Upper lobe of left lung (tissue), 6 donors: Measurements from ENCODE around the gene DOCK4. TPM values are rescaled to one million over a fixed set of nuclear protein-coding genes. Genes with fewer than 3 reads are reported as not detected.

Source experiments
- ATAC-seq, 2 donors: fragments of 200-7000 bp; cut with Tn5 transposase; one replicate each; pipeline ENCODE4 v1.9.1; 2022; ENCODE audit warnings: mild to moderate bottlenecking in 2 of 2, moderate library complexity in 2 of 2; ENCODE audit not compliant: low FRiP score in 2 of 2
- DNase-seq, 2 donors: peaks; one replicate each; pipeline ENCODE4 v3.0.0-alpha.2; 2019 to 2020
- H3K27ac ChIP-seq, 4 donors: fragments of 200-600 bp; sonication (generic); one replicate each; pipeline ENCODE4 v1.5.1; 2016 to 2019
- H3K27me3 ChIP-seq, 4 donors: fragments of 200-600 bp; sonication (generic); one replicate each; pipeline ENCODE4 v1.5.1; 2017 to 2019
- H3K36me3 ChIP-seq, 4 donors: fragments of 200-600 bp; sonication (generic); one replicate each; pipeline ENCODE4 v1.5.1; 2016 to 2019
- H3K4me1 ChIP-seq, 4 donors: fragments of 200-600 bp; sonication (generic); one replicate each; pipeline ENCODE4 v1.5.1; 2018 to 2019
- H3K4me3 ChIP-seq, 4 donors: fragments of 200-600 bp; sonication (generic); one replicate each; pipeline ENCODE4 v1.5.1; 2017 to 2019; ENCODE audit warnings: mild to moderate bottlenecking in 2 of 4, moderate library complexity in 1 of 4
- H3K9me3 ChIP-seq, 4 donors: fragments of 200-600 bp; sonication (generic); one replicate each; pipeline ENCODE4 v1.5.1; 2018 to 2019
- CTCF ChIP-seq, 6 experiments: fragments of 450-650 bp in 4 of 6; fragments of 200-600 bp in 2 of 6; sonication (generic) in 2 of 6; IDR thresholded peaks; one replicate each; pipeline ENCODE4 v1.5.1; 2016 to 2019; ENCODE audit warnings: antibody characterized with exemption in 6 of 6
- EP300 ChIP-seq, 4 donors: sonication (generic); formaldehyde crosslinking; IDR thresholded peaks; one replicate each; pipeline ENCODE4 v1.5.1; 2017; ENCODE audit warnings: antibody characterized with exemption in 4 of 4, control low read depth in 2 of 4
- POLR2A ChIP-seq, 4 donors: fragments of 450-650 bp; IDR thresholded peaks; one replicate each; pipeline ENCODE4 v1.5.1; 2016 to 2017; ENCODE audit warnings: antibody characterized with exemption in 4 of 4, mild to moderate bottlenecking in 2 of 4
- POLR2AphosphoS5 ChIP-seq, 2 donors: sonication (generic); formaldehyde crosslinking; IDR thresholded peaks; one replicate each; pipeline ENCODE4 v1.5.1; 2017; ENCODE audit warnings: antibody characterized with exemption in 2 of 2
- WGBS, 2 donors: methylation state at CpG; one replicate each; pipeline ENCODE4 v1.1.5; 2017 to 2018; 5-methylcytosine and 5-hydroxymethylcytosine counted together
- total RNA-seq, 6 donors: library from RNA; depleted of rRNA in 4 of 6; stranded (reverse); fragments of >200 nt in 4 of 6; gene quantifications; one replicate each; pipeline versions ENCODE4 v1.1.0 to v1.2.1, GENCODE V29; 2016 to 2021
- donor health status: DM: no; HTN: no; CAD: no; lungs with moderate emphysema.
- donor health status: DM: no; HTN: yes; CAD: no; lungs with severe emphysema.

DOCK4 gene
- total RNA-seq, 6 donors from 2014 or later: 53.6 to 166 (median 100) TPM

- TF ChIP-seq POLR2AphosphoS5 (IDR thresholded peaks at IDR 0.05) (no peak), EP300 (IDR thresholded peaks at IDR 0.05) (no peak), POLR2A (IDR thresholded peaks at IDR 0.05) (no peak), CTCF (IDR thresholded peaks at IDR 0.05) (no peak)
- Histone ChIP-seq H3K27ac (no peak overlapping the region), H3K9me3 (peaks cover 0 to 5% (median 3%) of the 10 kb centered on the region in 4 donors), H3K27me3 (no peaks in the 10 kb centered on the region), H3K4me3 (no peak overlapping the region), H3K4me1 (peaks cover 0 to 18% (median 13%) of the 10 kb centered on the region in 4 donors), H3K36me3 (no peaks in the 10 kb centered on the region)
- ATAC-seq (no peak), DNase-seq (peak in 1 of 2 donors; percentile 27)
- 73 to 81% methylated on average over 4 of the region's 4 CpGs for WGBS, 2 donors
These were observed 133.5 kb downstream of the DOCK4 start for GRCh38 chr7:112072541-112073245.

- Histone ChIP-seq H3K27me3 (no peaks in the 10 kb centered on the region), H3K4me3 (no peak overlapping the region), H3K9me3 (peaks cover 0 to 5% (median 3%) of the 10 kb centered on the region in 4 donors), H3K27ac (no peak overlapping the region), H3K36me3 (no peaks in the 10 kb centered on the region), H3K4me1 (peaks cover 0 to 18% (median 11%) of the 10 kb centered on the region in 4 donors)
- ATAC-seq: no peak
- no peak for TF ChIP-seq POLR2A (IDR thresholded peaks at IDR 0.05)
- no peak for TF ChIP-seq EP300 (IDR thresholded peaks at IDR 0.05)
- TF ChIP-seq CTCF (IDR thresholded peaks at IDR 0.05): no peak
- no peak for TF ChIP-seq POLR2AphosphoS5 (IDR thresholded peaks at IDR 0.05)
- DNase-seq: no peak
These were observed 134.3 kb downstream of the DOCK4 start for GRCh38 chr7:112071856-112072255.

GRCh38 chr7:112070674-112071256, 135.4 kb downstream of the DOCK4 start:
- DNase-seq (no peak), ATAC-seq (no peak)
- TF ChIP-seq POLR2A (IDR thresholded peaks at IDR 0.05) (no peak), EP300 (IDR thresholded peaks at IDR 0.05) (no peak), POLR2AphosphoS5 (IDR thresholded peaks at IDR 0.05) (no peak), CTCF (IDR thresholded peaks at IDR 0.05) (no peak)
- no peaks in the 10 kb centered on the region for H3K36me3 ChIP-seq
- H3K4me1 ChIP-seq: peaks cover 0 to 18% (median 9%) of the 10 kb centered on the region in 4 donors
- no peak overlapping the region for H3K27ac ChIP-seq
- H3K27me3 ChIP-seq: no peaks in the 10 kb centered on the region
- H3K4me3 ChIP-seq: no peak overlapping the region
- 90 to 91% methylated on average over 5 of the region's 5 CpGs for WGBS, 2 donors
- H3K9me3 ChIP-seq: peaks cover 0 to 5% (median 3%) of the 10 kb centered on the region in 4 donors

GRCh38 chr7:112069879-112070321, 136.3 kb downstream of the DOCK4 start:
- WGBS, 2 donors: 78 to 82% methylated on average over 3 of the region's 3 CpGs
- no peak for DNase-seq
- no peaks in the 10 kb centered on the region for H3K36me3 ChIP-seq
- H3K4me1 ChIP-seq: peaks cover 0 to 18% (median 6%) of the 10 kb centered on the region in 4 donors
- H3K27me3 ChIP-seq: no peaks in the 10 kb centered on the region
- no peak for ATAC-seq
- no peak overlapping the region for H3K4me3 ChIP-seq
- peaks cover 0 to 5% (median 3%) of the 10 kb centered on the region in 4 donors for H3K9me3 ChIP-seq
- no peak for TF ChIP-seq CTCF (IDR thresholded peaks at IDR 0.05)
- TF ChIP-seq POLR2A (IDR thresholded peaks at IDR 0.05): no peak
- no peak for TF ChIP-seq EP300 (IDR thresholded peaks at IDR 0.05)
- no peak for TF ChIP-seq POLR2AphosphoS5 (IDR thresholded peaks at IDR 0.05)
- no peak overlapping the region for H3K27ac ChIP-seq
